C4-2B (cell line): ENCODE measurements around the gene LIMCH1.

Experiments used
- CTCF ChIP-seq: fragments of 450-650 bp; conservative IDR thresholded peaks from 2 replicates; pipeline ENCODE4 v1.5.1; 2017; ENCODE audit warnings: mild to moderate bottlenecking
- ZFX ChIP-seq: fragments of 450-650 bp; IDR thresholded peaks from 2 replicates; pipeline ENCODE4 v1.6.1; 2017

DNA sequence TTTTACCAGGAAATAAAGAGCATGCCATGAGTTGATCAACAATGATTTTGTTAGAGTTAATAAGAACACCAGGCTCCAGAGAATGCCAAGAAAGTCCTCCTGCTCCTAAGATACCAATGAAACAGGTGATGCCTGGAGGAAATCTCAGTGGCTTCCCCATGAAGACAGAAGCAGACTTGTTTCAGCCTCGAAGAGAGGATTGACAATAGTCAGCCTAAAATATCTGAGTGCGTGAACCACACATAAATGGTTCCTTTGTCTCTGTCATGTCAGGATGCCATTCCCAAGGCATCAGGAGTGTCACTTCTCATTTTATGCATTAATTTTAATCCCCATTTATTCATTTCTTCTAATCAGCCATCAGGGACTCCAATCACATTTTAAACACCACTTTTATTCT, 141.0 kb downstream of the LIMCH1 start:
- TF ChIP-seq CTCF (no peak), ZFX (no peak)
